ENCODE data around the gene SUGCT. TPM values are rescaled to one million over a fixed set of nuclear protein-coding genes. Genes with fewer than 3 reads are reported as not detected.

Gene SUGCT
- total RNA-seq, 3 donors from 2014 or later: 7.6 to 19.1 (median 10.1) TPM

- Histone ChIP-seq H3K4me3 (no peak overlapping the region), H3K36me3 (ENCODE audit: low read depth) (no peaks in the 10 kb centered on the region), H3K9me3 (no peaks in the 10 kb centered on the region), H3K4me1 (ENCODE audit: low read depth) (no peaks in the 10 kb centered on the region)
- DNase-seq: no peak
- TF ChIP-seq, protein P1, sequence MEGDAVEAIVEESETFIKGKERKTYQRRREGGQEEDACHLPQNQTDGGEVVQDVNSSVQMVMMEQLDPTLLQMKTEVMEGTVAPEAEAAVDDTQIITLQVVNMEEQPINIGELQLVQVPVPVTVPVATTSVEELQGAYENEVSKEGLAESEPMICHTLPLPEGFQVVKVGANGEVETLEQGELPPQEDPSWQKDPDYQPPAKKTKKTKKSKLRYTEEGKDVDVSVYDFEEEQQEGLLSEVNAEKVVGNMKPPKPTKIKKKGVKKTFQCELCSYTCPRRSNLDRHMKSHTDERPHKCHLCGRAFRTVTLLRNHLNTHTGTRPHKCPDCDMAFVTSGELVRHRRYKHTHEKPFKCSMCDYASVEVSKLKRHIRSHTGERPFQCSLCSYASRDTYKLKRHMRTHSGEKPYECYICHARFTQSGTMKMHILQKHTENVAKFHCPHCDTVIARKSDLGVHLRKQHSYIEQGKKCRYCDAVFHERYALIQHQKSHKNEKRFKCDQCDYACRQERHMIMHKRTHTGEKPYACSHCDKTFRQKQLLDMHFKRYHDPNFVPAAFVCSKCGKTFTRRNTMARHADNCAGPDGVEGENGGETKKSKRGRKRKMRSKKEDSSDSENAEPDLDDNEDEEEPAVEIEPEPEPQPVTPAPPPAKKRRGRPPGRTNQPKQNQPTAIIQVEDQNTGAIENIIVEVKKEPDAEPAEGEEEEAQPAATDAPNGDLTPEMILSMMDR (IDR thresholded peaks at IDR 0.05): no peak
- intact Hi-C loops (cut with DNase I, micrococcal nuclease): no loop called here
- ATAC-seq: no peak
Observed at GRCh38 chr7:40723829-40724228, 589.0 kb downstream of the SUGCT start.

- no peaks in the 10 kb centered on the region for H3K4me1 ChIP-seq (ENCODE audit: low read depth)
- no peaks in the 10 kb centered on the region for H3K36me3 ChIP-seq (ENCODE audit: low read depth)
- ATAC-seq (no peak), DNase-seq (no peak)
- intact Hi-C loops (cut with DNase I, micrococcal nuclease): no loop called here
- no peaks in the 10 kb centered on the region for H3K9me3 ChIP-seq
- no peak overlapping the region for H3K4me3 ChIP-seq
- TF ChIP-seq, protein P1 (IDR thresholded peaks at IDR 0.05): no peak
Observed at GRCh38 chr7:40726559-40726958, 591.8 kb downstream of the SUGCT start.

- H3K36me3 ChIP-seq (ENCODE audit: low read depth): no peaks in the 10 kb centered on the region
- DNase-seq: no peak
- TF ChIP-seq, protein P1 (IDR thresholded peaks at IDR 0.05): no peak
- intact Hi-C loops (cut with DNase I, micrococcal nuclease): no loop called here
- no peak overlapping the region for H3K4me3 ChIP-seq
- H3K9me3 ChIP-seq: no peaks in the 10 kb centered on the region
- H3K4me1 ChIP-seq (ENCODE audit: low read depth): no peaks in the 10 kb centered on the region
- ATAC-seq: peak; percentile 34
Observed at GRCh38 chr7:40733114-40733513, 598.3 kb downstream of the SUGCT start.

- DNase-seq (peak in 1 of 3 donors; percentile 28), ATAC-seq (peak; percentile 95)
- TF ChIP-seq, protein P1 (IDR thresholded peaks at IDR 0.05): no peak
- intact Hi-C loops (cut with DNase I, micrococcal nuclease): no loop called here
- Histone ChIP-seq H3K4me1 (ENCODE audit: low read depth) (no peaks in the 10 kb centered on the region), H3K4me3 (no peak overlapping the region), H3K9me3 (no peaks in the 10 kb centered on the region), H3K36me3 (ENCODE audit: low read depth) (no peaks in the 10 kb centered on the region)
Observed at GRCh38 chr7:40733578-40733977, 598.8 kb downstream of the SUGCT start.

GRCh38 chr7:40739257-40739656, 604.5 kb downstream of the SUGCT start:
- ATAC-seq: no peak
- H3K9me3 ChIP-seq: peaks cover 6% of the 10 kb centered on the region
- TF ChIP-seq, protein P1 (IDR thresholded peaks at IDR 0.05): no peak
- DNase-seq: no peak
- H3K36me3 ChIP-seq (ENCODE audit: low read depth): no peaks in the 10 kb centered on the region
- no peak overlapping the region for H3K4me3 ChIP-seq
- intact Hi-C loops (cut with DNase I, micrococcal nuclease): no loop called here
- H3K4me1 ChIP-seq (ENCODE audit: low read depth): no peaks in the 10 kb centered on the region

DNA sequence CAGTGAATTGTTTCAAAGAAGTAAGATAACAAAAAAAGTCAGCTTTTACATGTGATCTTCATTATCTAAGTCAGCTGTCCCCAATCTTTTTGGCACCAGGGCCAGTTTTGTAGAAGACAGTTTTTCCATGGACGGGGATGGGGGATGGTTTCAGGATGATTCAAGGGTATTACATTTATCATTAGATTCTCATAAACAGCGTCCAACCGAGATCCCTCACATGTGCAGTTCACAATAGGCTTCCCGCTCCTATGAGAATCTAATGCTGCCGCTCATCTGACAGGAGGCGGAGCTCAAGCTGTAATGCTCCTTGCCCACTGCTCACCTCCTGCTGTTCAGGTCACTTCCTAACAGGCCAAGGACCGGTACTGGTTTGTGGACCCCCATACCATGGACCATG, 607.5 kb downstream of the SUGCT start:
- intact Hi-C loops (cut with DNase I, micrococcal nuclease): no loop called here
- TF ChIP-seq, protein P1 (IDR thresholded peaks at IDR 0.05): no peak
- no peaks in the 10 kb centered on the region for H3K36me3 ChIP-seq (ENCODE audit: low read depth)
- ATAC-seq (no peak), DNase-seq (no peak)
- H3K9me3 ChIP-seq: peaks cover 6% of the 10 kb centered on the region
- H3K4me1 ChIP-seq (ENCODE audit: low read depth): no peaks in the 10 kb centered on the region
- H3K4me3 ChIP-seq: no peak overlapping the region
